GF-D8 (cell line): ENCODE results near the gene NCKIPSD.

Experiments used
- DNase-seq: peaks from one replicate; lab custom pipeline; 2025; lab: John Stamatoyannopoulos, UW

Gene NCKIPSD

DNA sequence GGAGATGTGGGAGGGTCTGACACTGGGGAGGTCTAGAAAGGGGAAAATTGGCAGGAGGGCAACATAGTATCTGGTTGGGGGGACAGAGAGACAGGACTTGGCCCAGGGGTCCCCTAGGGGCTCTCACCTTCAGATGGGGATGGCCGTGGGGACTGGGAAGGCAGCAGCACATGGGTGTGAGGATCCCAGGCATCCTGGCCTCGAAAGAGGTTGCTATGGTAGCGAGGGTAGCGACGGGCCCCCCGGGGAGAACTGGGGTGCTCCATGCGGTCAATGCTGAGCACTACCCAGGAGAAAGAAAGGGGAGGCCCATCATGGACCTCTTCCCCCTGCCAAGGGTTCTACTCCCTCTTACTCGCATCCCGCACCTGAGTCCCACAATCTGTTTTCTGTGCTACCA, 38.0 kb downstream of the NCKIPSD start:
- DNase-seq = no peak

DNA sequence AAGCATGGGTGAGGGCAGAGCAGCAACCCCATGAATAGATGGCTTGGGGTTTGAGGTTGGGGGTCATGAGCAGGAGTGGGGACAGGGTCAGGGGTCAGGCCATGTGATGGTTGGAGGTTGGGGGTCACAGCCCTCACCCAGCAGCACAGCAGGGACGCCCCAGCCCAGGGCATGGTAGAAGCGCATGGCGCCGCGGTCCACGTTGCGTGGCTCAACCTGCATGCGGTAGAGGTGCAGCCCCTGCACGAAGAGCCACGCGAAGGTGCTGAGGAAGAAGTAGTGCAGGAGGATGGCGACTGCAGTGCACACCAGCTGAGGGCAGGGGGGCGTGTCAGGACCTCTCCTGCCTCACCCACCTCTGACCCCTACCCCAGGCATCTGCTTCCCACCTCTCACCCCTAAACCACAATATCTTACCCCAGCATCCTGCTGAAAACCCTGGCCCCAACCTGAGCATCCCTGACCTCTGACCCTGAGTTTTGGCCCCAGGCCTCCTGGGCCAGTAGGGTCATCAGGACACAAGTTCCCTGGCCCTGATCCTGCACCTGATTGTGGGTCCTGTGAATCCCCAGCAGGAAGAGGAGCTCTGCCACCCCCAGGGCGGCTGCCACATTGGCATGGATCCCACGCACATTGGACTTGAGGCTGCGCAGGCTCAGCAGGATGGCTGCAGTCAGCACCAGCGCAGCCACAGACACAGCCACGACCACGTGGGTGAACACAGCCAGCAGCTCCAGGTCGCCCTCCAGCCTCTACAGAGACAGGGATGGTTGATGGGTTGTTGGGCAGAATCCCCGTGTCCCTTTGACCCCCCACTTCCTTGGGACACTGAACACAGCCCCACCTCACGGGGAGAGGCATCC, 40.6 kb downstream of the NCKIPSD start:
- DNase-seq = no peak

DNA sequence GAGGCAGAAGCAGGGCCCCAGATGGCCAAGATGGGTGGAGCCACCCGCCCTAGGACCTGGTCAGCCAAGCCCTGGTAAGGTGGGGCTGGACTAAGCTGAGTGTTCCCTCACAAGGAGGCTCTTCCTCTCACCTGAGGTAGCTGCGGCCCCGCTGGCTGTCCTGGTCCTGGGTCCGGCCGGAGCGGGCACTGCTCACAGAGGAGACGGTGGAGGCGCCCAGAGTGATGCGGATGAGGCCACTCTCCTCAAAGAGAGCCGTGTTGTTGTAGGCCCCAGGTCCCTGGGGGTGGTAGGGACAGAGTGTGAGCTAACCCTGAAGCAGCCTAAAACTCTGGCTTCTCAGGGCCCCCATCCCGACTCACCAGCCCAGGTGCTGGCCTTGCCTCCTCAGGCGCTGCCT, 43.1 kb downstream of the NCKIPSD start:
- no peak for DNase-seq

DNA sequence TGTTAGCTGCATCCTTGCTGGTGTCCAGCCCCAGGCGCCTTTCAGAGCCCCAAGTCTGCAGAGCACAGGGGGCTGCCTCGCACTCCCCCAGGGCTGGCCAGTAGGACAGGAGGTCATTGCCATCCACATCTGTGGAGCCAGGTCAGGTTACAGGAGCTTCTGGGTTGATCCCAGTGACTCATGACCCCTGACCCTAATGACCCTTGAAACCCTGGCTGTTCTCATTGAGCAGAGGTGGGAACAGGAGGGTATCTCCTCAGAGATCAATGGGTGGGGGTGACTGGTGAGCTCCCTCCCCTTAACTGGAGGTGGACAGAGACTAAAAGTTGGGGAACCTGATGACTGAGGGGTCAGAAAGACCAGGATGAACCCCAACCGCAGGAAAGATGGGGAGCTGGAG, 44.3 kb downstream of the NCKIPSD start:
- DNase-seq = no peak

DNA sequence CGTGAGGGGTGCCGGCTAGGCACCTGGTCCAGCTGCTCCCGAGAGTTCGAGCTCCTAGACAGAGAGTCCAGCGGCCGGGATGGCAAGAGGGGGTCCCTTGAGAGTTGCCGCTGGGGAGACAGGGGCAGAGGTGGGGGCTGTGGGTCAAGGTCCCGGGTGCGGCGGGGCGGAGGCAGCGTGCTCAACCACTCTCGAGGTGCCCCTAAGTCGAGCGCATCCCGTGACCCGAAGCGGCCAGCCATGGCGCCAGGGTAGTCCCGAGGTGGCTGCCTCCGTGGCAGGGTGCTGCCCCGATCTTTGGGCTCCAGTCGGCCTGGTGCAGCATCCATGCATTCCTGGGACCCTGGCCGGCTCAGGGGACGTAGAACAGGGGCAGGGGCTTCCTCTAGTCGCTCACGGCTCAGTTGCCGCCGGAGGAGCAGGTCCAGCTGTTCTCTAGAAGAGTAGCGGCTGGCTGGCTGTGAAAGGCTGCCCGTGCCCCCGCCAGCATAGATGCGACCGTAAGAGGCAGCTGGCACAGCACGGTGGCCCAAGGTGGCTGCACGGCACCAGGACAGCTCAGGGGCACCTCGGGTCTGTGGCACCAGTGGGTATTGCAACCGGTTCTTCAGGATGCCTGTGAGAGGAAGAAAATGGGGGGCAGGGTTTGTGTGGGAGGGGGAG, 45.6 kb downstream of the NCKIPSD start:
- DNase-seq = no peak

DNA sequence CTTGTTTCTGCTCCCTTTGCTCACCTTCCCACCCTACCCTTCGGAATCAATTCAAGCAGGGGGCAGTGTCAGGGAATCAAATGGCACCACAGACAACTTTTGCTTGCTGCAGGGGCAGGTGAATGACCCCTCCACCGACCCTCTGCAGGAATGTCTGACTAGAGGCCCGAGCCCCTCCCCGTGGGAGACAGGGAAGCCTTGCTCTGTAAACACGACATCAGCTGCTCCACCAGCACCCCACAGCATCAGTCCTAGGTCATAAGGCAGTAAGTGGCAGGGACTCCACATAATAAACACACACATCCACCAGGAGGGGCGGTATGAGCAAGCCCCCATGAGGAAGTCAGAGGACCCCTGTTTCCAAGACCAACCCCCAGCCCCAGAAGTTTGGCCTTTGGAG, 48.4 kb downstream of the NCKIPSD start:
- DNase-seq = no peak

DNA sequence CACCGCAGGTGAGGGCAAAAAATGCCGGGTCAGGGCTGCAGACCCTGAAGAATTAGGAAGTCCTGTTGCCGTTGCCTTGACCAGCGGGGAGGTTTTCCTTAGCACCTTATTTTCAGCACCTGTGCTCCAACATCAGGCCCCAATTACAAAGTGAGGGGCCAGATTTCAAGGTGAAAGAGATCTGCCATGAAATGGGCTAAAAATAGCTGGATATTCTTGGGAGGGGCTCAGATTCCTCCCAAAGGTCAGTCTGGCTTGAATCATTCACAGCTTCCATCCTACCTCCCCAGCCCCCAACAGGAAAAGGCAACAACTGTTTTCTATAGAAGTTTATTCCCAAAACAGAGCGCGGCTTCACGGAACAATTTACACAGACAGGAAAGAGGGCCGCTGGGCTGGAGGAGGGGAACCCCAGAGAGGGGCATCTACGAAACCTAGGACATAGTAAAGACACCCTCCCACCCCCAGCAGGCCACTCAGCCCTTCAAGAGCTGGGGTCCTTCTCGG, 49.5 kb downstream of the NCKIPSD start:
- DNase-seq = no peak

DNA sequence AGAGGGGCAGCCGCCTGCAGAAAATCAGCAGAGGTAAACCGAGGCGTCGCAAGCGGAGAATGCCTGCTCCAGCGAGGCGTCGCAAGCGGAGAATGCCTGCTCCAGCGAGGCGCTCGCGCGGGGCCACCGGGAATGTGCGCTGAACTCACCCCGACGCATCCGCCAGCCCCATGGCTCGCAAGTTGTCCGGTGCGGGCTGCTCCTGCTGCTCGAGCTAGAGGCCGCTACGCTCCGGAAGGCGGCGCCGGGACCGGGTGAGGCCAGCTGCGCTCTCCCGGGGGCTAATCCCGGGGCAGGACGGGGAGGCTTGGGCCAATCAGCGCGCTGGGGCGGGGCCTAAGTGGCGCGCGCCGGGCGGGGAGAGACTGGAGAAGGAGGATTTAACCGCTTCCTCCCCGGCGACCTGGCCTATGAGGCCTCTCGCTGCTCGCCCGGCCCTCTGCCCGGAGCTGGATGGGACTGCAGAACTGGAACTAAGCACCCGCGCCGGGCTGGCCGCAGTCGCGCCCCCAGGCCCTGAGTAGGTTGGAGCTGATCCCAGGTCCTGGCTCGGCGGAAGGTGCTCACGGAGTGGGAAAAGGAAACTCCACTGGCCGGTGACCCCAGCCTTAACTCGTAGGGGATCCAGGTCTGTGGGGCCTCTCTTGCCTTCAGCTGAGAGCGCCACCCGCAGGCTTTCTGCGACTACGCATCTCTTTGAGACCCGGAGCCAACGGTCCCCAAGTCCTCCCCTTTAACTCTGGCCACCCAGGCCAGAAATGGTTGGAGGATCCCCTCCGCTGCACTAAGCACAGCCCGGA, 50.3 kb downstream of the NCKIPSD start, which contains the start of gene SLC26A6:
TSS of gene SLC26A6 (minus strand) at position 240 of the 800 bp plus-strand sequence. CDS start at position 172, 68 bp downstream.
- peak; percentile 85 for DNase-seq

DNA sequence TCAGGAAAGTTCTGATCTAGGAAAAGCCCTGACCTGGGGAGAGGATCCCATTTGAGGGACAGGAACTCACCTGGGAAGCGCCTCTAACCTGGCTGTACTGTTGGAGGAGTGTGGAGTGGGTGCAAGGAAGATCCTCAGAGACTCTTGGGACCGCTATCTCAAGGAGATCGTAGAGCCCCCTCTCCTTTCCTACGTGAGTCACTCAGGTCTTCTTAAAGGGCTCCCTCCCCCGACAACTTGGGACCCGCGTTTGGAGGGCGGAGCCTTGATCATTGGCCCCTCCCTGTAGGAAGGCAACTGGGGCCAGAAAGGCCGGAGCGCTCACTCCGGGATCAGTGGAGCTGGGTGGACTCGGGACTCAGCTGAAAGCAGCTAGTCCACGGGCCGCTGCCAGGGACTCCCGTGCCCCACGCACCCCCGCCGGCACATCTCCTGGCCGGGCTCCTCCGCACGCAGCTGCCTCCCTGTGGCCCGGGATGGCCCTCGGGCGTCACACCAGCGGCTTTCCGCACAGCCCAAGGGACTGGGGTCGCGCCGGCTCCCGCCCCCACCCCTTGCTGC, 51.0 kb downstream of the NCKIPSD start:
- DNase-seq = no peak

DNA sequence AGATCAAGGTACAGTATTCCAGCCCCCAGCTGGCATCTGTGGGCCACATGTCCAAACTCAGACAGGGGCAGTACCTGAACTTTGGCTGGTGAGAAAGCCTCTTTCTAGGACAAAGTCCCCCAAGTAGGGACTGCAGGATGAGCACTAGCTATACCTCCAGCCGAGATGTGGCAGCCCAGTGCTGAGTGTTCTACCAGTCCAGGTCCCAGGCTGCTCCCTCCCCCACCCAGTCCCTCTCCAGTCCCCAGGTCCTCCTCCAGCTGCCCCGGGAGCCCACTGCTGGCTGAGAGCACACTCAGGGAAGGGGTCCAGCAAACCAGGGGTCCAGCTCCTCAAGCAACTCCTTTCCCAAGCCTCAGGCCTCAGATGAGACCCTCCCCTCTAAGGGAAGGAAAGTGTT, 52.0 kb downstream of the NCKIPSD start:
- DNase-seq = no peak

DNA sequence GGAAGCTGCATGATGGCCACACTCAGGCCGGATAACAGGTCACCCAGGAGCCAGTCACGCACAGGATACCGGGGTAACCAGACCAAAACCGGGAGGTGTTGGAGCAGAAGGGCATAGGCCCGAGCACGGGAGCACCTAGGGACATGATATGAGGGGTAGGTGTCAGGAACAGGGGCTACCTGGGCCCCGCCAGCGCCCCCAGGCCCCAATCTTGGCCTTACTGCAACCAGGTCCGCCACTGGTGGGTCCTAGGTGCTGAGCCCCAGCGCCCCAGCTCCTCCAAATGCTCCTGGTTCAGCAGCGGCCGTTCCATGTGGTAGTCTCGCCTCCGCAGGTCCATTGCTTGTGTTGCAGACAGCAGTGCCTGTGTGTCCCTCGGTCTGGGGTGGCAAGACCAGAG, 52.5 kb downstream of the NCKIPSD start:
- no peak for DNase-seq

DNA sequence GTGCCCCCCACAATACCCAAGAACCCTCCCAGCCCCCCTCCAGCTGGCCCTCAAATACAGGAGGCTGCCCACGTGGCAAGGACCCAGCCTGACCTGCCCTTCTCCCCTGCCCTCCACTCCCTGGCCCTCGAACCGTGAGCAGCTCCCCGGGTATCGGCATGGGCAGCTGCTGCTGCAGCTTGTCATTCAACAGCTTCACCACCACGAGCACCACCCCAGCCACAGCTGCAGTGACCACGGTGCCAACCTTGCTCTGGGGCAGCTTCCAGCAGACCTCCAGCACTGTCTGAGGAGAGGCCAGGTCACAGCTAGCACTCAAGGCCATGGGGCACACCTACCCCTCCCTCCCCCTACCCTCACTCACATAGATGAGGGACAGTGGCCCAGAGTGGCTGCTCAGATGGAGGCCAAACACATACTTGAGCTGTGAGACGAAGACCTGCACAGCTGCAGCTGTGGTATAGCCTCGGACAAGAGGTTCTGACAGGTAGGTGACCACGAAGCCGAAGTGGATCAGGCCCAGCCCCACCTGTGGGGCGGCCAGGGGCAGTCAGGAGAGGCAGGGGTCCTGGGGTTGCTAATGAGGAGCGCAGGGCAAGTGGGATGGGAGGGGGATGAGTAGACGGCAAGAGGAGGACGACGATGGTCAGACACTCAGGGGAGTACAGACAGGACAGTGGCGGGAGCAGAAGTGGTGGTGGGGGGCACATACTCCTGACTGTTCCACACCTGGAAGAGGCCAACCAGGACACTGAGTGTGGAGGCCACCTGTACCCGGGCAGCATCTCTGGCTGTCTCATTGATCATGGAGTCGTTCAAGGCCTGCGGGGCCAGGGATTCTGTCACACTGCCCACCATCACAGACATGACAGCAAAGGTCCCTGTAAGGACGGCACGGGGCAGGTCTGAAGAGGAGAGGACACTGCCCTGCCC, 53.9 kb downstream of the NCKIPSD start:
- DNase-seq = no peak

DNA sequence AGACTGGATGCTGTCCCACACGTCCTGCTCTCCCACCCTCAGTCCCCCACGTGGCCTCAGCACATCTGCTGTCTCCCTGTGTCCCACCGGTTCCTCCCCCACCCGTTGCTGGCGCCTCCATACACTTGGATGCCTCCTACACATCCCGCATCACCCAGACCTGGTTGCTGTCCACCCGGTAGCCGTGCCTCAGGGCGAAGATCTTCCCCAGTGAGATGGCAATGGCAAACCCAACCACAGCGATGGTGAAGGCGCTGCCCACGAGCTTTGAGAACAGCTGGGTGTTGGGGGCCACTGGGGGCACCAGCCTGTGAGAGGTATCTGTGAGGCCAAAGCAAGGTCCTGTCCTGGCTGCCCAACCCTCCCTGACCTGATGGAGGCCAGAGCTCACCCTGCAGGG, 54.9 kb downstream of the NCKIPSD start:
- no peak for DNase-seq

DNA sequence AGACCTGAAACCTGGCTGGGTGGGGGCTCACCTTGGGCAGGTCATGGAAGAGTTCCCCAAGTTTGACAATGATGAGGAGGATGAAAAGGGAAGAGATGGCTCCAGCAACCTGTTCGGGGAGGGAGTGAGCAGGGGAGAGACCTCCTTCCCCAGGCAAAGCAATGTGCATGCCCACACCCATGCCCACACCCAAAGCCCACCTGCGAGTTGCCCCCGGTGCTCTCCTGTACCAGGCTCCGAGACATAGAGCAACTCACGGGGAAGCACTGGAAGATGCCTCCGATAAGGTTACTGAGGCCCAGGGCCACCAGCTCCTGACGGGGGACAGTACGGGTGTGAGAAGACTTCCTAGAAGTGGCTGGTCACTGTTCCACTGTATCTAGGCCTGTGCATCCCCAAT, 55.3 kb downstream of the NCKIPSD start:
- no peak for DNase-seq

DNA sequence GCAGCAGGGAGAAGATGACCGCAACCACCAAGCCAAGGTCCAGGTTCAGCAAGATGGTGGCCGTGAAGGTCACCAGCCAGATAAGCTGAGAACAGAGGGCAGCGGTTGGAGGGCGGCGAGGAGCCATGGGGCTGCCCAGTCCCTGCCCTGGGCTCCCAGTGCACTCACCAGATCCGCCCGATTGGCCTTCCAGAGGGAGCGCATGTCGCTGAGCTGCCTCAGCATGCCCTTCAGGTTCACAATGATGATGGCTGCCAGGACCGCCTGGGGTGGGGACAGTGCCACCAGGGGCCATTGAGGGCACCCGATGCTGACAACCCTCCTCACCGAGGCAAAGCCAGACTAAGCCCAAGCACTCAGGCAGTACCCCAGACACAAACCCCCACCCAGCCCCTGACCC, 55.8 kb downstream of the NCKIPSD start:
- no peak for DNase-seq

DNA sequence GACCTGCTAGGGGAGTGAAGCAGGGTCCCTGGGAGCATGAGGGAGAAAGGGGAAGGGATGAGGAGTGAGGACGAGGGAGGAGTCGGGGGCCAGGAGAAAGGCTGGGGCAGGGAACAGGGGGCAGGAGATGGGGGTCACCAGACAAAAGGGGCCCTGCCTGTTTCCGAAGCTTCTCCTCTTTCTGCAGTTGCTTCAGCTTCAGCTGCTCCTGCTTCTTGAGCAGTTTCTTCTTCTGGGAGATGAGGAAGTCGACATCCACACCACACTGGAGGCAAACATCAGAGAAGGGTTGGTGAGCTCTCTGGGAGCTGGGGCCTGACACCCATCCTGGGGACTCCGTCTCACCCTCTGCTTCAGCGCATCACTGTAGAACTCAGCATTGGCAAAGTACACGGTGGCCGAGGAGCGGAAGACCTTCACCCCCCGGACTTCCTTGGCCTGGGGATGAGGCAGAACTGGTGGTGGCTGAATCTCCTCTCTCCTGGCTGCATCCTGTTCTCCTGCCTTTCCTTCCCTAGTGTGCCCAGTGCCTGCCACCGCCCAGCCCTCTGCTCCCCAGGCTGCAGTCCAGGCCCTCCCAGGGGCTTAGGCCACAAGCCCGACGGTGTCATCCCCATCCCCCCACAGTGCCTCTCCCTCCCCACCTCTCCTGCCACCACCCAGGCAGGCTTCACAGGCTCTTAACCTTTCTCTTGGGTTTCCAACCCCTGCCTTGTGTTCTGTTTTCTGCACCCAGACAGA, 57.3 kb downstream of the NCKIPSD start:
- no peak for DNase-seq

DNA sequence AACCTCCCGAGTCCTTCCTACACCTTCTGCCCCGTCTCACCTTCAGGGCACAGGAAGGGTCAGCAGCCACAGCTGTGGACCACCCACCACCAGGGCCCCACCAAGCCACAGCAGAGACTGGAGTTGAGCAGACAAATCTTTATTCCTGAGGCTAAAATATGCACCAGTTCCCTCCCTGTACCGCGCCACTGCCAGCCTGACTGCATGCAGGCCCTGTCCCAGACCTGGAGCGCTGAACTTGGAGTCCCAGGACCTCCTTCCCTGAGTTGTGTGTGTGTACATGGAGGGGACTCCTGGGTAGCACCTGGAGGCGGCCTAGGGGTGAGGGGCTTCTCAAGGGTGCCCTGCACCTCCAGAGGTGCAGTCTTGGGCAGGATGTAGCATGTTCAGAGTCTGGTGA, 60.1 kb downstream of the NCKIPSD start:
- DNase-seq = no peak

DNA sequence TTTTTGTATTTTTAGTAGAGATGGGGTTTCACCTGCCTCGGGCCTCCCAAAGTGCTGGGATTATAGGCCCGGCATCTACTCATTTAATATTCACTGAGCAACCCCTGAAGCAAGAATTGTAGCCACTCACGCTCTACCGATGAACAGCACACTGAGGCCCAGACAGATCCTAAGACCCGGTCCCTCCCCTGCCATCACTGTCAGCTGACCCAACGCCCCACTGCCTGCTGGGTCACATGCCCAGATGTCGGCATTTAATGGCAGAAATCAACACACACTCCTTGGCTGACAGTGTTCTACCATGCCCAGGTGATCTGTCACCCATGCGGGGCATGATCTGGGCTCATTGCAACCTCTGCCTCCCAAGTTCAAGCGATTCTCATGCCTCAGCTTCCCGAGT, 60.9 kb downstream of the NCKIPSD start:
- no peak for DNase-seq

DNA sequence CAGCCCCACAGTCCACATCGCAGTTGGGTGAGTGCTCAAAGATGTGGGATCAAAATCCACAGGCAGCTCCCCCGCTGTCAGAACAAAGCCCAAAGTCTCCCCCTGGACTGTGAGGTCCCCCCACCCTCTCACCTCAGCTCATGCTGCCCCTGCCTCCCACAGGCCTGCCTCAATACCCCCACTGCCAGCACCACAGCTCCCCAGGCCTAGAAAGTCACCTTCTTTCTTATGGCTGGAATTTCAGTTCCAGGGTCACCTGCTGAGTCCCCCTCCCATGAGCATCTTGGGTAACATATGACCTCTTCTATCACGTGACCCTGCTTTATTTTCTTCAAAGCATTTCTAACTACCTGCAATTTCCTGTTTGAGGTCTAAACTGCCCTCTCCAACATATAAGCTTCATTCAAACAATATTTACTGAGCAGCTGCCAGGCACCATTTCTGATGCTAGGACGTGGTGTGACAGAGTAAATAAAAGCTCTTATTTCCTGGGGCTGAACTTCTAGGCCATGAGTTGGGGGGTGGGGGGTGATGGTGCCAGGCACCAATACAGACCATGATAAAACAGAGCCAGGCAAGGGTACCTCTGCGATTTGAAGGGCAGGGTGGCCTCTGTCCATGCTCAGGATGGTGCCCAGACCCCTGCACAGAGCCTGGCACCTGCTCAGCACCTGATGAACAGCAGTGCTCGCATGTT, 61.7 kb downstream of the NCKIPSD start:
- DNase-seq = no peak
